GM19397 (cell line): ENCODE results near the gene PALS1.
A peak's percentile ranks its signal among the peaks of the same experiment; 100 is the strongest.

Experiments used
- ATAC-seq: cut with Tn5 transposase; IDR thresholded peaks from one replicate; pipeline ENCODE4 v1.9.1; 2021; ENCODE audit warnings: mild to moderate bottlenecking, moderate library complexity; ENCODE audit not compliant: unreplicated experiment

PALS1 gene

GRCh38 chr14:67241411-67242167 lies at the start of gene PALS1:
TSS of gene PALS1 (plus strand) at chr14:67241435. CDS start at chr14:67279171, 37,736 bp downstream.
- ATAC-seq, result peak; percentile 47

- no peak for ATAC-seq
These were observed 49.4 kb upstream of the PALS1 start for GRCh38 chr14:67191768-67192290.

GRCh38 chr14:67192366-67192765 lies 48.9 kb upstream of the PALS1 start:
- ATAC-seq, result no peak

DNA sequence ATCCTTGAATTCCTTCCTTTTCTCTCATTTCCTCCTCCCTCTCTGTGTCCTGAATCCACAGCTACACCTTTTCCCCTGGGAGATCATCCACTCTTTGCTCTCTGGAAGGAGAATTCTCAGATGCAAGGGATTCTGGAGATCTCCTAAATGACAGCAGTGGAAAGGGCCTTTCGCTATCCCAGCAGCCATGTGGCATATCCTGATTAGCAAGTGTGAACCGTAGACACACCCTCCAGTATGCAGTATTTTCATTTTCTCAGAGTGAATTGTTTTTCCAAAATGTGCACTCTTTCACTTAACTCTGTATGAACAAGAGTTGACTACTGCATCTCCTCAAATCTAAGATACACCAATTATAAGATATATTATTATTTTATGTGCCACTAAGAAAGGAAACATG lies 46.0 kb upstream of the PALS1 start:
- no peak for ATAC-seq

GRCh38 chr14:67199016-67199415 lies 42.2 kb upstream of the PALS1 start:
- no peak for ATAC-seq

GRCh38 chr14:67207810-67208209 lies 33.4 kb upstream of the PALS1 start:
- ATAC-seq, result no peak

- no peak for ATAC-seq
These were observed 23.1 kb upstream of the PALS1 start for GRCh38 chr14:67218126-67218525.

GRCh38 chr14:67221248-67221981 lies 19.8 kb upstream of the PALS1 start:
- ATAC-seq, result no peak

GRCh38 chr14:67221982-67222328 lies 19.3 kb upstream of the PALS1 start:
- ATAC-seq, result no peak

- ATAC-seq, result no peak
These were observed 15.7 kb upstream of the PALS1 start for GRCh38 chr14:67225523-67225922.

DNA sequence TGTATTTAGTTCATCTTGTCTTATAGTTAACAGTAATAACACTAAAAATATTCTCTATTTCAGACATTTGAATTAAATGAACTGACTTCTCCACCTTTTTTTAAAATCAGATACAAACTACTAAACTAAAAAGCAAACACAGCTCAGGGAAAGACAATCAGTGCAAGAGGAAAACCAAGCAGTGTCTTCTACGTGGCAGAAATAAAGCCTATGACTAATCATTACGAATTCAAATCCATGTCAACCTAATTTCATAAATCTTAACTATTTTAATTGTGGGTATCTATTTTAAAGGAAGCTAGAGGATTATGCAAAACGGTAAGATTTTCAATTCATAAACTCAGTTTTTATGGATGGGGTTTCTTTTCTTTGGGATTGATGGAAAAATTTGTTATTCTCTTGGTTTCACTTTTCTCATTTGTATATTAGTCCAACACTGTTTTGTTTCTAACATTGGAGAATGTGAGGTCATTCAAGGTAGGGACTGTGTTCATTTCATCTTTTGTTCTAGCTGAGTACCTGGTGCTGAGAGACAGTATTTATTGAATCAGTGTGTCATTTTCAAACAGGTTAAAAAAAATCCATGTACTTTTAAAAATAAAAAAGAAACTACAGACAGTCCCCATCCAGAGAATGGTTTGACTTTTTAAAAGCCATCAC lies 12.8 kb upstream of the PALS1 start:
- no peak for ATAC-seq

GRCh38 chr14:67232066-67232465 lies 9.2 kb upstream of the PALS1 start:
- no peak for ATAC-seq

GRCh38 chr14:67232621-67233020 lies 8.6 kb upstream of the PALS1 start:
- no peak for ATAC-seq

DNA sequence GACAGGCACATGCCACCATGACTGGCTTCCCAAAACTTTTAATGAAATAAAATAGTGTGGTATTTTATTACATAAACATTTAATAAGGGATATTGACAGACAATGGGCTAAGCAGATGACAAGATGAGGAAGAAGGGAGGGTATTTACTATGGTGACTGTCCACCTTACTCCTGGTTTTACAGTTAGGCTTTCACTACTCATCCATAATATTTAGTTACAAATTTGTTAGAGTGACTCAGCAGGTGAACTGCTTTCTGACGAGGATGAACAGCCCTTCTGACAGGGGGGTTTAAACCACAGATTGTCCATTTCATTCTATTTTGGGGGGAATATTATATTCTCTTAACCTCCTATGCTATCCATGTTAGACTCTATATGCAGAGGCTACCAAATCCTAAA lies 3.6 kb upstream of the PALS1 start:
- ATAC-seq, result no peak

GRCh38 chr14:67239582-67239981 lies 1.7 kb upstream of the PALS1 start:
- no peak for ATAC-seq

GRCh38 chr14:67240168-67240932 lies 885 bp upstream of the PALS1 start:
- peak; percentile 5 for ATAC-seq

GRCh38 chr14:67240978-67241410 lies 241 bp upstream of the PALS1 start:
- peak; percentile 91 for ATAC-seq

GRCh38 chr14:67242168-67242420 lies 859 bp downstream of the PALS1 start:
- no peak for ATAC-seq

GRCh38 chr14:67245104-67245503 lies 3.9 kb downstream of the PALS1 start:
- ATAC-seq, result no peak

DNA sequence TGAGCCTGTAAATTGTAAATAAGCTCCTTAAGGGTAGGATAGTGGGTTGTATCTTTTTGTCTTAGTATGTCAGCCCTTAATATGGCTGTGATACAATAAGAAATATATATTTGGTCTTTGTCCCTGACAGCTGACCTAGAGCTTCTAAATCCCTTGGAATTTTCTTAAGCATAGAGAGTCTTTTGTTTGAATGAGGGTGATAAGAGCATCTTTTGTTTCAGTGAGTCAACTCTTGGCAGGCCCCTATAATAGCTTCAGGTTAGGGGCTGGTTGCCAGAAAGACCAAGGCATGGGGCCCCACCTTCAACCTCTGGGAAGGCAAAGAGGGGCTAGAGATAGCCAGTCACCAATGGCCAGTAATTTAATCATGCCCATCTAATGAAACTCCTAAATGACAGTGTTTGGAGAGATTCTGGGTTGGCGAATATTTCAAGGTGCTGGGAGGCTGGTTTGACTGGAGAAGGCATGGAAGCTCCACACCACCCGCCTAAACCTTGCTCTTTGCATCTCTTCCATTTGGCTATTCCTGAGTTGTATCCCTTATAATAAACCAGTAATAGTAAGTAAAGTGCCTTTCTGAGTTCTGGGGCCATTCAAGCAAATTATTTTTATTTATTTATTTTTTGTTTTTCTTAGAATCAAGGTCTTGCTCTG lies 10.5 kb downstream of the PALS1 start:
- ATAC-seq, result no peak
